Stimulated activated effector memory CD8-positive, alpha-beta T cell treated with anti-CD3 and anti-CD28 coated beads, Interleukin-12 subunit alpha, Interleukin-12 subunit beta, amount 100 ng/mL, for 72 hours (primary cell): ENCODE data around the gene NUDT21.
"Not testable (repeated sequence)": the region's sequence is repeated elsewhere in the genome, so short reads cannot be mapped to it uniquely, and the experiment has no call there.

Experiments used
- ATAC-seq: fragments of 150-1000 bp; cut with Tn5 transposase; 2 replicates; pipeline ENCODE4 v1.10.0; 2021
- DNase-seq, 2 donors: peaks; one replicate each; pipeline ENCODE4 v3.0.0; 2021 to 2022; ENCODE audit warnings: low spot score in 2 of 2
- H3K27ac Mint-ChIP-seq: one replicate; pipeline ENCODE4 v1.8.0; 2022; ENCODE audit warnings: mild to moderate bottlenecking, mixed read lengths
- H3K36me3 Mint-ChIP-seq: one replicate; pipeline ENCODE4 v1.8.0; 2022; ENCODE audit warnings: mild to moderate bottlenecking, mixed read lengths
- H3K4me1 Mint-ChIP-seq: one replicate; pipeline ENCODE4 v1.8.0; 2022; ENCODE audit warnings: mixed read lengths
- H3K4me3 Mint-ChIP-seq: one replicate; pipeline ENCODE4 v1.8.0; 2022; ENCODE audit warnings: mild to moderate bottlenecking, mixed read lengths
- H3K9me3 Mint-ChIP-seq: one replicate; pipeline ENCODE4 v1.8.0; 2022; ENCODE audit warnings: mixed read lengths

The NUDT21 gene

DNA sequence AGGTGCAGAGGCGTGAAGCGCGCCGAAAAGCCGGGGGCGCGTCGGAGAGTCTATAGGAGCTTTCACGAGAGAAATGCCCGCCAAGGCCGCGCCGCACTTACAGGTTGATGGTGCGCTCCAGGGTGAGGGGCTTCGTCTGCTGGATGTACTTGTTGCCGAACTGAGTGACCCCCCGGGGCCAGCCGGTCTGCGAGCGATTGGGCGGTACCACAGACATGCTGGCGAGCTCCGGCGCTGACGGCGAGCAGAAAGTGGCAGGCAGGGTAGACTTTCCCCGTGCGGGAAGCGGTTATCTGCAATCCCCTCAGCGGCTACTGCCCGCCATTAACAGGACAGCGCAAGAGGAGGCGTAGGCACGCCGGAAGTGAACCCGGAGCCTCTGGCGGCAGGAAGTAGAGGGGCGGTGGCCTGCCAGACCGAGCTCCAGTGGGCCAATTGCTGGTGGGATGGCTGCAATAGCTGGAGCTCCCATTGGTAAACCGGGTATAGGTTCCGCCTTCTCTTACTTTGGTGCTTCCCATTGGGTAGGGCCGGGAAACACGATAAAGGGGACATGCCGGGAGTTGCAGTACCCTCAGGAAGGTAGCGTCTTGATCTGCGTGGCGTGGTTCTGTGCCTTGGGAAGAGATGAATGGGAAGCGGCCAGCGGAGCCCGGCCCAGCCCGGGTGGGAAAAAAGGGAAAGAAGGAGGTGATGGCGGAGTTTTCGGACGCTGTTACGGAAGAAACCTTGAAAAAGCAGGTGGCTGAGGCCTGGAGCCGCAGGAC, at the start of gene NUDT21, which contains the start of gene OGFOD1:
NUDT21 (minus strand) TSS at position 347 of the 767 bp plus-strand sequence; CDS start at position 217, 130 bp downstream.
OGFOD1 (plus strand) TSS at position 569 of the 767 bp plus-strand sequence; CDS start at position 628, 59 bp downstream.
- peaks cover 59% of the 10 kb centered on the region for H3K4me1 Mint-ChIP-seq
- DNase-seq (peak; percentile 67 to 92), ATAC-seq (peak; percentile 96)
- H3K36me3 Mint-ChIP-seq = peaks cover 85% of the 10 kb centered on the region
- H3K27ac Mint-ChIP-seq = peak within 1 kb of the TSS; percentile 99
- H3K4me3 Mint-ChIP-seq = peak within 1 kb of the TSS; percentile 89
- H3K9me3 Mint-ChIP-seq = no peaks in the 10 kb centered on the region

DNA sequence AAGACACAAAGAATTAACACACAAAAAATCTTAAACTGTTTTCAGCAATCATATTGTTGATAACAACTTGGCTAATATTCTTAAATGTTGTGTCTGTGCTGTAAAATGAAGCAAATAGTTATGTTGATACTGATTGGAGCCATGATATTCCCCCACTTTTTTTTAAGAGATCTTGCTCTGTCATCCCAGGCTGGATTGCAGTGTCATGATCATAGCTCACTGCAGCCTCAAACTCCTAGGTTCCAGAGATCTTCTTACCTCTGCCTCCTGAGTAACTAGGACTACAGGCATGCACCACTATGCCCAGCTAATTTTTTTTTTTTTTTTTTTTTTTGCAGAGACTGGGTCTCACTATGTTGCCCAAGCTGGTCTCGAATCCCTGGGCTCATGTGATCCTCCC, 42.7 kb upstream of the NUDT21 start:
- DNase-seq (no peak), ATAC-seq (no peak)
- H3K4me1 Mint-ChIP-seq = no peaks in the 10 kb centered on the region
- peaks cover 39% of the 10 kb centered on the region for H3K36me3 Mint-ChIP-seq
- H3K9me3 Mint-ChIP-seq = no peaks in the 10 kb centered on the region
- H3K27ac Mint-ChIP-seq = no peak overlapping the region
- H3K4me3 Mint-ChIP-seq = no peak overlapping the region

DNA sequence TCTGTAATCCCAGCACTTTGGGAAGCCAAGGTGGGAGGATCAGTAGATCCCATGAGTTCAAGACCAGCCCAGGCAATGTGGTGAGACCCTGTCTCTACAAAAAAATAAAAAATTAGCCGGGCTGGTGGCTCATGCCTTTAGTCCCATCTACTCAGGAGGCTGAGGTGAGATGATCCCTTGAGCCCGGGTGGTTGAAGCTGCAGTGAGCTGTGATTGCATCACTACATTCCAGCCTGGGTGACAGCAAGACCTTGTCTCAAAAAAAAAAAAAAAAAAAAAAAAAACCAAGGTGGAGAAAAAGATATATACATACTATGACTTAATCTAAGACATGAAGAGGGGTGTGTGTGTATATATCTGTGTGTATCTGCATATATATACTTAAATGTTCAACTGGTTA, 42.0 kb upstream of the NUDT21 start:
- Mint-ChIP-seq H3K27ac (no peak overlapping the region), H3K9me3 (no peaks in the 10 kb centered on the region), H3K4me3 (no peak overlapping the region), H3K36me3 (peaks cover 32% of the 10 kb centered on the region), H3K4me1 (no peaks in the 10 kb centered on the region)
- no peak for DNase-seq
- ATAC-seq = no peak

DNA sequence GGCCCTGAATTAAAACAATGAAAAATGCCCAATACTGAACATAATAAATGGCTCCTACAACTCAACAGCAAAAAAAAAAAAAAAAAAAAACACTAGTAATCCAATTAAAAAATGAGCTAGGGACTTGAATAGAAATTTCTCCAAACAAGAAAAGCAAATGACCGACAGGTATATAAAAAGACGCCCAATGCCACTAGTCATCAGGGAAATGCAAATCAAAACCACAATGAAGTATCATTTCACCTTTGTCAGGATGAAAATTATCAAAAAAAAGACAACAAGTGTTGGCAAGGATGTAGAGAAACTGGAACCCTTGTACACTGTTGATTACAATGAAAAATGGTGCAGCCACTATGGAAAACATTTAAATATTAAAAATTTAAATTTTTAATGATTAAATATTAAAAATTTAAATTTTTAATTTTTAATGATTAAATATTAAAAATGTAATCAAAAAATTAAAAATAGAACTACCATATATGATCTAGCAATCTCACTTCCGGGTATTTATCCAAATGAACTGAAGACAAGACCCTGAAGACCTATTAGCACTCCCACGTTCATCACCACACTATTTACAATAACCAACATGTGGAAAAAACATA, 40.6 kb upstream of the NUDT21 start:
- DNase-seq (no peak), ATAC-seq (no peak)
- no peaks in the 10 kb centered on the region for H3K9me3 Mint-ChIP-seq
- H3K4me3 Mint-ChIP-seq = no peak overlapping the region
- H3K4me1 Mint-ChIP-seq = no peaks in the 10 kb centered on the region
- H3K36me3 Mint-ChIP-seq = peaks cover 20% of the 10 kb centered on the region
- no peak overlapping the region for H3K27ac Mint-ChIP-seq

DNA sequence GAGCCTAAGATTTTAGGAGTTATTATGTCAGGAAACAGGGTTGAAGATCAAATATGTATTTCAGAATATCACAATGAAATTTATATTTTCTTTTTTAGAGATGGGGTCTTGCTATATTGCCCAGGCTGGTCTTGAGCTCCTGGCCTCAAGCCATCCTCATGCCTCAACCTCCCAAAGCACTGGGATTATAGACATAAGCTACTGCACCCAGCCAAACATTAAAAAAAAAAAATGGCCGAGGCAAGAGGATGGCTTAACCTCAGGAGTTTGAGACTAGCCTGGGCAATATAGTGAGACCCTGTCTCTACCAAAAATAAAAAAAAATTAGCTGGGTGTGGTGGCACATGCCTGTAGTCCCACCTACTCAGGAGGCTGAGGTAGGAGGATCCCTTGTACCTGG, 37.7 kb upstream of the NUDT21 start:
- not testable (repeated sequence) for H3K4me1 Mint-ChIP-seq, H3K27ac Mint-ChIP-seq, ATAC-seq, H3K9me3 Mint-ChIP-seq, DNase-seq, H3K4me3 Mint-ChIP-seq
- peaks cover 12% of the 10 kb centered on the region for H3K36me3 Mint-ChIP-seq

DNA sequence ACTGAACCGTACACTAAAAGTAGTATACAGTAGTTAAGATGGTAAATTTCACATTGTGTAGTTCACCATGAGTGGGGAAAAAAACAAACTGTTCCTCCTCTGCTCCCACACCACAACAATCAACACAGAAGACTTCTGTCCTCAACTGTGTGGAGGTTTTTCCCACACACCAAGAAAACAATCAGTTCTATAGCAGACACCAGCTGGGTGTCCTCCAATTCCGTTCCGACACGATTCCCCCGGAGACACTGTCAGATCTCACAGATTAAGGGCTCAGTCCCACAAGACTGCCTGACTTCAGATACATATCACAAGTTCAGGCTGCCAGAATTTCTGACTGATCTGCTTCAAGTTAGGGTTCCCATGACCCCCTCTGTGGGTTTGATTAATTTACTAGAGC, 36.9 kb upstream of the NUDT21 start:
- no peaks in the 10 kb centered on the region for H3K4me1 Mint-ChIP-seq
- no peaks in the 10 kb centered on the region for H3K9me3 Mint-ChIP-seq

DNA sequence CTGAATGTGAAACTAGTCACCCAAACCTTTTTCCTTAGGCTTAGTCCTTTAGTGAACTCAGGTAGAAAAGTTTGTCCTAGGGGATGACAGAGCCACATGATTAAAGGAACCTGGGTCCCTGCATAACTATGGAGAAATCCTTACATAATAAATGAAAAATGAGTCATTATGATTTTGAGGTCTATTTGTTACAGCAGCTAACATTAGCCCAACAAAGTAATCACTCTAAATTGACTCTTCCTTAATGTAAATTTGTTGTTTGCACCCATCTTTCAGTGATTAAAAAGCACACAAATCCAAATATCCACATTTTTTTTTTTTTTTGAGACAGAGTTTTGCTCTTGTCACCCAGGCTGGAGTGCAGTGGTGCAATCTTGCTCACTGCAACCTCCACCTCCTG, 32.3 kb upstream of the NUDT21 start:
- DNase-seq (no peak), ATAC-seq (no peak)
- H3K36me3 Mint-ChIP-seq = peaks cover 50% of the 10 kb centered on the region
- no peaks in the 10 kb centered on the region for H3K4me1 Mint-ChIP-seq
- no peak overlapping the region for H3K4me3 Mint-ChIP-seq
- H3K9me3 Mint-ChIP-seq = no peaks in the 10 kb centered on the region
- H3K27ac Mint-ChIP-seq = no peak overlapping the region

More for the DNA sequence above, 36.9 kb upstream of the NUDT21 start:
- H3K36me3 Mint-ChIP-seq = peaks cover 16% of the 10 kb centered on the region
- ATAC-seq = no peak
- H3K4me3 Mint-ChIP-seq = no peak overlapping the region
- DNase-seq = no peak
- H3K27ac Mint-ChIP-seq = no peak overlapping the region

DNA sequence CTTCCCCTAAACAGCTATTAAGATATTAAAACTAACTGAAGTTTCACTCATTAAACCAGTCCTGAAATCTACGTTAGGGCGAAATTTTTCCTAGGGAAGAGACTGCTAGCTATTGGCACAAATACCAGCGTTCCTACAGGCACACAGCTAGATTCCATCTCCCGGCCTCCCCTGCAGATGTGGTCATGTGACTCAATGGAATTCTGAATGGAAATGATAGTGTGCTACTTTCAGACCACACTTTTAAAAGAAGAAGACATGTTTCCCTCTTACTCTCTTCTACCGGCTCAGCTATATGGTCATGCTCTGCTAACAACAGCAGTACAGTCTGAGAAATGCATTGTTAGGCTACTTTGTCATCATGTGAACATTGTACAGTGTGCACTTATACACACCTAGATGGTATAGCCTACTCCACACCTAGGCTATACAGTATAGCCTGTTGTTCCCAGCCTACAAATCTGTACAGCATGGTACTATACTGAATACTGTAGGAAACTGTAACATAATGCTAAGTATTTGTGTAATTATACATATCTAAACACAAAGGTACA, 31.6 kb upstream of the NUDT21 start:
- no peaks in the 10 kb centered on the region for H3K4me1 Mint-ChIP-seq
- no peak for DNase-seq
- no peak overlapping the region for H3K27ac Mint-ChIP-seq
- no peak overlapping the region for H3K4me3 Mint-ChIP-seq
- H3K9me3 Mint-ChIP-seq = no peaks in the 10 kb centered on the region
- H3K36me3 Mint-ChIP-seq = peaks cover 56% of the 10 kb centered on the region
- no peak for ATAC-seq

DNA sequence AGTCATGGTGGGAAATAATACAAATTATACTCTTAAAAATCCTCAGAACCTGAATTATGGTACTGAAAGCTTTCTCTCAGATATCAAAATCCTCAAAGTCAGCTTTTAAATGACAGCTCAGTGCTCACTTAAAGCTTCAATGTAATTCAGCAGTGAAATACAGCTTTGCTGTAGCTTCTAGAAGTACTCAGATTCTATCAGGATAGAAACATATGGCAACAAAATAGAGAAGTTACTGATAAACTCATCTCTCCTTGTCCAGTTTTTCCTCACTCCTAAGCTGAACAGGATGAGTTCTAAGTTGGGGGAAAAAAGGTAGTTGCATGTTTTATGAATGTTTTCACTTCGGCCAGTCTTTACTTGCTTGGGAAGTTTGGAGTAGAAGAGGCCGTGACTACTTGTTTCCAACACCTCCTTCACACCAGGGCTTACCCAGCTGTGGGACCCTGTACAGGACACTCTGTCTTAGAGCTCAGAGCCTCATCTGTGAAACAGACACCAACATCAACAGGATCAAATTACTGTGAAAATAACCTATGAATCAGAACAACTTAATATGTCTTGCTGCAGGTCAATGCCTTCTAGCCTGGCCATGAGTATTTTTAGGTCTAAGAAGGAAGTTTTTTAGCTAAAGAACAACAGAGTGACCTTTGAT, 30.5 kb upstream of the NUDT21 start:
- Mint-ChIP-seq H3K4me1 (peaks cover 7% of the 10 kb centered on the region), H3K4me3 (no peak overlapping the region), H3K27ac (peak overlapping the region; percentile 82), H3K36me3 (peaks cover 68% of the 10 kb centered on the region), H3K9me3 (no peaks in the 10 kb centered on the region)
- ATAC-seq (no peak), DNase-seq (no peak)

DNA sequence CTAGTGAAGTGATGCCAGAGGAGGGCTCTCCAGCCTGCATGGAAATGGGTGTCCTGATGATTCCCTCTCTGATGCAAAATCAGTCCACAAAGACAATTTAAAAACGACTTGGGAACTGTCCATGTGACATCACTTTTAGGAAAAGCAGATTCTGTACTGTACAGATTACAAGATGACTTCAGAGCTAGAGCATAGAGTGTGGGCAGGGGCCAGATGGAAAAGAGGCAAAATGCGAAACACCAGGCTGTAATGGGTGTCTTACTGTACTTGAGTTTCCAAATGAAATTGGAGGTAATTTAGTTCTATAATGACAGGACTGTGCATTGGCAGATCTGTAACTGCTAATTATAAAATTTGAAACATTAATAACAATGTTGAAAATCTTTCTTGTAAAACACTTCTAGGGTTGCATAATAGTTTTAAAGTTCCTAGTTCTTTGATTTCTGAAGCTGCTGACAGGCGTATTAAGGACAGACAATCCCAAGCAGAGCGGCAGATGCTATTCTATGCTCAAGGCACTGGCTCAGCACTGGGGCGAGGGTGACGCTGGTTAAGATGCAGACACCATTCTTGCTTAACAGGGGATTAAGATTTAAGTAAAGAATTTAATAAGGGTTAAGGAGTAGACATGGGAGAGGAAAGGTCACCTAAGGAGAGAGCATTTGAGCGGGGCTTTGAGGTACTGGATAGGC, 29.8 kb upstream of the NUDT21 start:
- Mint-ChIP-seq H3K27ac (peak overlapping the region; percentile 82), H3K9me3 (no peaks in the 10 kb centered on the region), H3K36me3 (peaks cover 74% of the 10 kb centered on the region), H3K4me3 (no peak overlapping the region), H3K4me1 (peaks cover 7% of the 10 kb centered on the region)
- ATAC-seq = no peak
- no peak for DNase-seq

DNA sequence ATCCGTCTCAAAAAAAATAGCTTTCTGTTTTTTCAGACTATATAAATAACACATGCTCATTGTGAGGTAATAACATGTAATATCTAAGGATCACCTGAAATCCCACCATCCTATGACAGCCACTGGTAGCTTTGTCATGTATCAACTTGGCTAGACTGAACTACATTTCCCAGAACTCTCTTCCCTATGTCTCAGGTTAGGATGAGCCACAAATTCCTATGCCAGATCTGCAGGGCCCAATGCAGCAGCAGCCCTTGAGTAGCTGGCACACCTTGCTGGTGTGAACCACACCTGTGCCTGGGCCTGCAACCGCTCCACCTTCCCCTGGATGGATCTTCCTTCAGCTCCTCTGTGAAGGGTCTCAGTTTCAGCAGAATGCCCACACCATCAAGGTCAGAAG, 28.3 kb upstream of the NUDT21 start:
- Mint-ChIP-seq H3K9me3 (no peaks in the 10 kb centered on the region), H3K27ac (peak overlapping the region; percentile 55), H3K4me1 (peaks cover 7% of the 10 kb centered on the region), H3K36me3 (peaks cover 83% of the 10 kb centered on the region), H3K4me3 (no peak overlapping the region)
- ATAC-seq (no peak), DNase-seq (no peak)

DNA sequence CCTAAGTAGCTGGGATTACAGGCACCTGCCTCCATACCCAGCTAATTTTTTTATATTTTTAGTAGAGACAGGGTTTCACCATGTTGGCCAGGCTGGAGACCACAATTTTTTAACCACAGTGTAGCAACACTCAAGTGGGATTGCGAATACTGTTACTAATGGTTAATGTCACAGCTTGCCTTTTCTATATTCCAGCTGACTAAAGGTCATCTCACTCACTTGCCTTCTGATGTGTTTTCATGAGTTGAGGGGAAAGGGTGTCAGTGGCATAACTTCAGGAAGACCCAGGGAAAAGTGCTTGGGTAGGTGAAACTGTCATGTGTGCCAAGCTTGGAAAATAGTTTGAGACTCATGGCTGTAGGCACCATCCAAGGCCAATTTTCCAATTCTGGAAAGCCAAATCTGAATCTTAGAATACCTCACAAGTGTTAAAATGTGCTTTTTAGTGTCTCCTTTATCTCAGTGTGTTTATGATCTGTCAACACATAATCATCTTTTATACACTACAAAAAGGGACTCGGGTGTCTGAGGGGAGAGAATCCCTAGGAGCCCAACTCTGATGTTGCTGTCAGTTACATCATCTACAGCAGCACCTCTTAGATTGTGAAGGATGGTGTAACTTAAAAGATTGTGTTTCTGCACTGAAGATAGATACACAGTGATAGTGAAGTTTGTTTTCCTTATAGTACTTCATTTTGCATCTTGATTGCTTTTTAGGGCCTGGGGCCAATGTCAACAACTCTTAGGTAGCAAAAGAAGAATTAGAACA, 27.3 kb upstream of the NUDT21 start:
- DNase-seq (no peak), ATAC-seq (peak; percentile 31)
- peak overlapping the region; percentile 70 for H3K27ac Mint-ChIP-seq
- peaks cover 7% of the 10 kb centered on the region for H3K4me1 Mint-ChIP-seq
- peaks cover 83% of the 10 kb centered on the region for H3K36me3 Mint-ChIP-seq
- no peaks in the 10 kb centered on the region for H3K9me3 Mint-ChIP-seq
- H3K4me3 Mint-ChIP-seq = no peak overlapping the region

DNA sequence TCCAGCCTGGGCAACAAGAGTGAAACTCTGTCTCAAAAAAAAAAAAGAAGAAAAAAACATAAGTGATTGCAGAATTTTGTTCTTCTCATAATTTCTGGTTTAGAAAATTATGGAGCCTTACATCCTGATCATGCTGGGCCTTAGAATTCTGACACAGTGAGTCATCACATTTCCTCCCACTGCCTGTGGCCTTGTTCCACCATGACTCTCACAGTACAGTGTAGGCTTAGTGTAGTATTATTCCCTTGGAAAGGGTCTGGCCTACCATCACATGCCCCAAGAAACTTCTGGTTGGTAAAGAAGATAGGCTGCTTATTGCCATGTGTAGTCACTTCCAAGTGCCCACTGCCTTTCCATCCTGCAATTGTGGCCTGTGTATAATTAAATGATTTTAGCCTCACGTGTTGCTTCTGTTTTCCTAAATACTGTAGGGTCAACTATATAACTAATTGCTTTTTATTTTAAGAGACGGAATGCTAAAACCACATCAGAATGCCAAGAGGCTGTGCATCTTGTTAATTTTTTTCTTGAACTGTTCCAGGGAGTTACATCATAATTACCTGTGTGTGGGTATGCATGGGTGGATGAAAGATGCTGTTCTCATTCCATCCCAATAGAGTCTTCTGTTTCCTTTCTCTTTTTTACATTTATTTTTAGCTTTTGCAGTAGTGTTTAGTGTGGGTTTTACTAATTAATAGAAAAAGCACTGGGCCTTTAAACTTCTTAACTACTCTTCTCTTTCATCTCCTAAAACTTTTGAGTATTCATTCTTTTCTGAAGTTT, 26.2 kb upstream of the NUDT21 start:
- Mint-ChIP-seq H3K36me3 (peaks cover 94% of the 10 kb centered on the region), H3K27ac (peak overlapping the region; percentile 70), H3K9me3 (no peaks in the 10 kb centered on the region), H3K4me3 (no peak overlapping the region), H3K4me1 (peaks cover 7% of the 10 kb centered on the region)
- DNase-seq = no peak
- peak; percentile 85 for ATAC-seq

DNA sequence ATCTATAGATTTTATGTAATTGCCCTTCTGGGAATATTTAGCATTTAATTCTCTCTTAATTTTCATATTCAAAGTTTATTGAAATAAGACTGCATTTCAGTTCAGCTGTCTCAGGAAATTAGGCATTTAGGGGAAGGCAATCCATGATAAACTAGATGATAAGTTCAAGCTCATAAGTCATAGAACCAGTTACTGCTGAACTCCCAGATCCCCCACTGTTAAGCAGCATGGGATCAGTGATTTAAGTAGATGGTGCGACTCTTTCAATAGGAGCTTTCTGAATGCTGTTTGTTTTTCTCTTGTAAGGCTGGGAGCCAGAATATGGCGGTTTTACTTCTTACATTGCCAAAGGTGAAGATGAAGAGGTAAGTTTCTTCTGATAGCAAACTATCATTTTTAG, 24.1 kb upstream of the NUDT21 start:
- DNase-seq (no peak), ATAC-seq (no peak)
- H3K27ac Mint-ChIP-seq = peak overlapping the region; percentile 11
- peaks cover 7% of the 10 kb centered on the region for H3K4me1 Mint-ChIP-seq
- no peaks in the 10 kb centered on the region for H3K9me3 Mint-ChIP-seq
- H3K4me3 Mint-ChIP-seq = no peak overlapping the region
- peaks cover 100% of the 10 kb centered on the region for H3K36me3 Mint-ChIP-seq
